Natural killer cell (primary cell): ENCODE data around the gene GYS1. TPM values are rescaled to one million over a fixed set of nuclear protein-coding genes. Genes with fewer than 3 reads are reported as not detected.

Experiments
- ATAC-seq, 3 donors: fragments of 150-1000 bp in 2 of 3; fragments of 200-7000 bp in 1 of 3; cut with Tn5 transposase; 1 replicate in 1 of 3; 2 replicates in 2 of 3; pipeline ENCODE4 v1.10.0; 2021; ENCODE audit warnings: mild to moderate bottlenecking in 2 of 3, moderate library complexity in 2 of 3
- DNase-seq, 2 donors: peaks; one replicate each; pipeline versions ENCODE4 v3.0.0 to v3.0.0-alpha.2; 2013 to 2021; ENCODE audit warnings: mixed read lengths in 1 of 2
- H3K27ac ChIP-seq: one replicate; pipeline ENCODE4 v1.5.1; 2013; ENCODE audit warnings: mild to moderate bottlenecking, low read length
- H3K27me3 ChIP-seq: one replicate; pipeline ENCODE4 v1.6.1; 2013; ENCODE audit warnings: low read length; ENCODE audit not compliant: control insufficient read depth, insufficient read depth
- H3K36me3 ChIP-seq: one replicate; pipeline ENCODE4 v1.6.1; 2013; ENCODE audit warnings: low read length; ENCODE audit not compliant: control insufficient read depth, insufficient read depth
- H3K4me1 ChIP-seq: one replicate; pipeline ENCODE4 v1.6.1; 2013; ENCODE audit warnings: low read length; ENCODE audit not compliant: control insufficient read depth, insufficient read depth
- H3K4me3 ChIP-seq: one replicate; pipeline ENCODE4 v1.5.1; 2013; ENCODE audit warnings: low read length
- H3K9me3 ChIP-seq: one replicate; pipeline ENCODE4 v1.6.1; 2013; ENCODE audit warnings: low read length; ENCODE audit not compliant: control insufficient read depth, insufficient read depth
- H3K27ac Mint-ChIP-seq, 2 donors: one replicate each; pipeline ENCODE4 v1.8.0; 2022; ENCODE audit warnings: mild to moderate bottlenecking in 2 of 2, mixed read lengths in 2 of 2, moderate library complexity in 1 of 2
- H3K27me3 Mint-ChIP-seq, 2 donors: one replicate each; pipeline ENCODE4 v1.8.0; 2022; ENCODE audit warnings: low read depth in 2 of 2, mixed read lengths in 2 of 2
- H3K36me3 Mint-ChIP-seq: one replicate; pipeline ENCODE4 v1.8.0; 2022; ENCODE audit warnings: mixed read lengths
- H3K4me1 Mint-ChIP-seq, 2 donors: one replicate each; pipeline ENCODE4 v1.8.0; 2022; ENCODE audit warnings: mixed read lengths in 2 of 2
- H3K4me3 Mint-ChIP-seq: one replicate; pipeline ENCODE4 v1.8.0; 2022; ENCODE audit warnings: mild to moderate bottlenecking, moderate library complexity, mixed read lengths
- H3K9me3 Mint-ChIP-seq, 2 donors: one replicate each; pipeline ENCODE4 v1.8.0; 2022; ENCODE audit warnings: mixed read lengths in 2 of 2
- CTCF ChIP-seq: fragments of 200-600 bp; IDR thresholded peaks from one replicate; pipeline ENCODE4 v1.8.0; 2022; ENCODE audit warnings: antibody characterized with exemption
- WGBS: methylation state at CpG from one replicate; pipeline ENCODE4 v1.1.7; 2013; ENCODE audit warnings: missing lambda C conversion rate; ENCODE audit not compliant: insufficient coverage; 5-methylcytosine and 5-hydroxymethylcytosine counted together
- intact Hi-C: fragments of 100-400 bp; cut with micrococcal nuclease; formaldehyde crosslinking; loops from one replicate; pipeline ENCODE4 v1.14.2; 2022
- total RNA-seq, 4 donors: library from RNA; stranded (reverse); fragments of 120-200 nt in 1 of 4; gene quantifications; one replicate each; pipeline versions ENCODE4 v1.2.3 to v1.2.4, GENCODE V29; 2013 to 2022

The GYS1 gene
- total RNA-seq, 3 donors from 2014 or later (not counting 1 experiment from before 2014, with no cell fraction given): 31.6 to 34.5 (median 34.4) TPM

- WGBS: 98% methylated on average over 25 of the region's 25 CpGs
- Mint-ChIP-seq H3K9me3 (no peaks in the 10 kb centered on the region), H3K4me3 (no peak overlapping the region)
Measured at GRCh38 chr19:48935864-48936263, 57.2 kb downstream of the GYS1 start.

GRCh38 chr19:48934837-48935236 is 58.3 kb downstream of the GYS1 start:
- Mint-ChIP-seq H3K27ac (no peak overlapping the region), H3K36me3 (no peaks in the 10 kb centered on the region), H3K4me3 (peak overlapping the region; percentile 43), H3K4me1 (peaks cover 11% of the 10 kb centered on the region in 2 donors), H3K9me3 (no peaks in the 10 kb centered on the region), H3K27me3 (peaks cover 0 to 6% of the 10 kb centered on the region in 2 donors)
- DNase-seq (no peak), ATAC-seq (no peak)
- H3K27ac ChIP-seq: no peak overlapping the region
- peaks cover 10% of the 10 kb centered on the region for H3K4me1 ChIP-seq
- 91% methylated on average over 19 of the region's 19 CpGs for WGBS
- H3K36me3 ChIP-seq: no peaks in the 10 kb centered on the region
- TF ChIP-seq CTCF: no peak
- H3K4me3 ChIP-seq: no peak overlapping the region
- no peaks in the 10 kb centered on the region for H3K9me3 ChIP-seq
- H3K27me3 ChIP-seq: no peaks in the 10 kb centered on the region
- intact Hi-C loops: no loop called here

More at GRCh38 chr19:48935864-48936263, 57.2 kb downstream of the GYS1 start:
- no peaks in the 10 kb centered on the region for H3K27me3 ChIP-seq
- peaks cover 0 to 6% of the 10 kb centered on the region in 2 donors for H3K27me3 Mint-ChIP-seq
- H3K27ac Mint-ChIP-seq: no peak overlapping the region
- DNase-seq (no peak), ATAC-seq (no peak)
- no peaks in the 10 kb centered on the region for H3K9me3 ChIP-seq
- H3K4me1 Mint-ChIP-seq: peaks cover 11% of the 10 kb centered on the region in 2 donors
- no peak overlapping the region for H3K27ac ChIP-seq
- H3K36me3 ChIP-seq: no peaks in the 10 kb centered on the region
- H3K36me3 Mint-ChIP-seq: no peaks in the 10 kb centered on the region
- TF ChIP-seq CTCF: no peak
- H3K4me3 ChIP-seq: no peak overlapping the region
- H3K4me1 ChIP-seq: peaks cover 10% of the 10 kb centered on the region
- intact Hi-C loops: no loop called here

GRCh38 chr19:48933382-48933932 is 59.7 kb downstream of the GYS1 start, which contains the start of gene DHDH:
DHDH (plus strand) TSS chr19:48933699; CDS start chr19:48933722, 23 bp downstream.
- peak; percentile 94 to 98 (median 97) for ATAC-seq
- Mint-ChIP-seq H3K4me3 (peak within 1 kb of the TSS; percentile 88), H3K36me3 (no peaks in the 10 kb centered on the region), H3K27me3 (peaks cover 0 to 6% of the 10 kb centered on the region in 2 donors), H3K9me3 (no peaks in the 10 kb centered on the region), H3K4me1 (peaks cover 11% of the 10 kb centered on the region in 2 donors), H3K27ac (peak within 1 kb of the TSS in 1 of 2 donors; percentile 79)
- Histone ChIP-seq H3K4me3 (peak within 1 kb of the TSS; percentile 37), H3K27me3 (no peaks in the 10 kb centered on the region), H3K36me3 (no peaks in the 10 kb centered on the region), H3K4me1 (peaks cover 10% of the 10 kb centered on the region), H3K9me3 (no peaks in the 10 kb centered on the region), H3K27ac (no peak within 1 kb of the TSS)
- peak; percentile 72 to 93 for DNase-seq
- TF ChIP-seq CTCF: no peak
- under 1% methylated on average over 42 of the region's 43 CpGs for WGBS
- intact Hi-C loops: no loop called here
